Breast epithelium (tissue), 3 donors: ENCODE data around the gene NEK11.

Experiments used
- POLR2A ChIP-seq: fragments of 450-650 bp; IDR thresholded peaks from one replicate; pipeline ENCODE4 v1.6.1; 2016; ENCODE audit warnings: antibody characterized with exemption, mild to moderate bottlenecking, moderate library complexity
- TF ChIP-seq, protein P1 (sequence below), 3 donors: fragments of 450-650 bp; IDR thresholded peaks; one replicate each; pipeline ENCODE4 v1.5.1; 2016 to 2017; ENCODE audit warnings: antibody characterized with exemption in 3 of 3, mild to moderate bottlenecking in 3 of 3, moderate library complexity in 3 of 3

DNA sequence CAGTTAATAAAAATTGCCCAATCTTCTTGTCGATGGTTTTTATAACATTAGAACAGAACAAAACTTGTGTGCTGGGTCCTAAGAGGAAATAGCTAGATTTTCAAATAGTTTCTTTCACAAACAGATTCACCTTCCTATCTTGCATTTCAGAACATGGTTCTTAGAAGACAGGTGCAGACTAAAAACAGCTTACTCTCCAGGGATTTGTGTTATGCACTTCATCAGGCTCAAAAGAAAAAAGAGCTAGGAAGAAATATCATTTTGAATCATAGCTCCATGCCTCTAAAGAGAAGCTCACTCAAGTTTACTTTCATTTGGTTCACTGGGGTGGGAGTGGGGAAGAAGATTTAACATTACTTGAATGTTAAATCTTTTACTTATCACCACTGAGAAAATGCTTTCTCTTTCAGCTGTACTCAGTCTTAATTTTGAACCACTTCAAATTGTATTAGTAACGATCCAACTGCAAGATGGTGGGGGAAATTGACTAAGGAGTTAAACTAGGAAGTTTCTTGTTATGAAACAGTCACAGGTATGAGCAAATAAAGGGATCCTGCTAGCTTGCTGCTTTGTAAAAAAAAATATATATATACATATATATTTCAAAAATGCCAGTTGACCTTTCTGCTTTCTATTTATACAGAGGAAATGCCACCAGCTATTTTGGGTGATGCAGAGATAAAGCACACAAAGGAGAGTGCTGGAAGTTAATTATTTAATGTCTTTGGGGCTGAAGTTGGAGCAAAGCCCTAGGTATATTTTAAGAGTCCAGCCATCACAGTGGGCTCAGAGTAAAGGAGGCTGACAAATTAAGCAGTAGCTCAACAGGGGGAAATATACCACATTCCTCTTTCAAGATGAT, 326.6 kb downstream of the NEK11 start:
- TF ChIP-seq, protein P1, sequence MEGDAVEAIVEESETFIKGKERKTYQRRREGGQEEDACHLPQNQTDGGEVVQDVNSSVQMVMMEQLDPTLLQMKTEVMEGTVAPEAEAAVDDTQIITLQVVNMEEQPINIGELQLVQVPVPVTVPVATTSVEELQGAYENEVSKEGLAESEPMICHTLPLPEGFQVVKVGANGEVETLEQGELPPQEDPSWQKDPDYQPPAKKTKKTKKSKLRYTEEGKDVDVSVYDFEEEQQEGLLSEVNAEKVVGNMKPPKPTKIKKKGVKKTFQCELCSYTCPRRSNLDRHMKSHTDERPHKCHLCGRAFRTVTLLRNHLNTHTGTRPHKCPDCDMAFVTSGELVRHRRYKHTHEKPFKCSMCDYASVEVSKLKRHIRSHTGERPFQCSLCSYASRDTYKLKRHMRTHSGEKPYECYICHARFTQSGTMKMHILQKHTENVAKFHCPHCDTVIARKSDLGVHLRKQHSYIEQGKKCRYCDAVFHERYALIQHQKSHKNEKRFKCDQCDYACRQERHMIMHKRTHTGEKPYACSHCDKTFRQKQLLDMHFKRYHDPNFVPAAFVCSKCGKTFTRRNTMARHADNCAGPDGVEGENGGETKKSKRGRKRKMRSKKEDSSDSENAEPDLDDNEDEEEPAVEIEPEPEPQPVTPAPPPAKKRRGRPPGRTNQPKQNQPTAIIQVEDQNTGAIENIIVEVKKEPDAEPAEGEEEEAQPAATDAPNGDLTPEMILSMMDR (IDR thresholded peaks at IDR 0.05) = no peak
- TF ChIP-seq POLR2A = no peak
